Measurements from ENCODE around the gene SPECC1. TPM values are rescaled to one million over a fixed set of nuclear protein-coding genes. Genes with fewer than 3 reads are reported as not detected.
"Not testable (repeated sequence)": the region's sequence is repeated elsewhere in the genome, so short reads cannot be mapped to it uniquely, and the experiment has no call there.

The SPECC1 gene
- total RNA-seq, 1 donor from 2014 or later: 93.1 TPM

- no peaks in the 10 kb centered on the region for H3K4me1 ChIP-seq
- no peaks in the 10 kb centered on the region for H3K27me3 ChIP-seq
- no peak overlapping the region for H3K4me2 ChIP-seq
- H2AFZ ChIP-seq (replicated peaks): no peak overlapping the region
- no peaks in the 10 kb centered on the region for H3K36me3 ChIP-seq
- H3K27ac ChIP-seq: no peak overlapping the region
- no peak for DNase-seq (ENCODE audit: low spot score)
- no peaks in the 10 kb centered on the region for H3K79me2 ChIP-seq (ENCODE audit: low read depth)
- peaks cover 13% of the 10 kb centered on the region for H3K9me3 Mint-ChIP-seq
- no peaks in the 10 kb centered on the region for H3K9me3 ChIP-seq (ENCODE audit: low read depth)
- H3K9ac ChIP-seq: no peak overlapping the region
- no peak overlapping the region for H3K4me3 ChIP-seq
- H4K20me1 ChIP-seq (ENCODE audit: low read depth): no peaks in the 10 kb centered on the region
- peaks cover 32% of the 10 kb centered on the region for H3K4me1 Mint-ChIP-seq
- H3K36me3 Mint-ChIP-seq: peaks cover 41% of the 10 kb centered on the region
- no peak overlapping the region for H3K4me3 Mint-ChIP-seq
- TF ChIP-seq CTCF (IDR thresholded peaks at IDR 0.05) (no peak), EZH2phosphoT487 (IDR thresholded peaks at IDR 0.05) (no peak), EZH2 (IDR thresholded peaks at IDR 0.05) (no peak)
- H3K27me3 Mint-ChIP-seq (ENCODE audit: insufficient read depth, low read depth): no peaks in the 10 kb centered on the region
- H3K27ac Mint-ChIP-seq: peak overlapping the region; percentile 96
- H3F3A ChIP-seq (ENCODE audit: low read depth): no peaks in the 10 kb centered on the region
Measured at GRCh38 chr17:20260268-20260667, 251.1 kb downstream of the SPECC1 start.

GRCh38 chr17:20262226-20263114 lies 253.3 kb downstream of the SPECC1 start:
- Mint-ChIP-seq H3K27me3 (ENCODE audit: insufficient read depth, low read depth) (no peaks in the 10 kb centered on the region), H3K4me1 (peaks cover 35% of the 10 kb centered on the region), H3K27ac (peak overlapping the region; percentile 99), H3K9me3 (peaks cover 8% of the 10 kb centered on the region), H3K4me3 (no peak overlapping the region), H3K36me3 (peaks cover 46% of the 10 kb centered on the region)
- H3K4me2 ChIP-seq: no peak overlapping the region
- DNase-seq (ENCODE audit: low spot score): no peak
- no peaks in the 10 kb centered on the region for H3K27me3 ChIP-seq
- H3K4me1 ChIP-seq: no peaks in the 10 kb centered on the region
- H3K4me3 ChIP-seq: no peak overlapping the region
- H3K36me3 ChIP-seq: no peaks in the 10 kb centered on the region
- H3K9ac ChIP-seq: no peak overlapping the region
- no peak for TF ChIP-seq CTCF (IDR thresholded peaks at IDR 0.05)
- no peak for TF ChIP-seq EZH2phosphoT487 (IDR thresholded peaks at IDR 0.05)
- TF ChIP-seq EZH2 (IDR thresholded peaks at IDR 0.05): no peak
- no peaks in the 10 kb centered on the region for H3F3A ChIP-seq (ENCODE audit: low read depth)
- no peak overlapping the region for H3K27ac ChIP-seq
- H4K20me1 ChIP-seq (ENCODE audit: low read depth): no peaks in the 10 kb centered on the region
- H3K79me2 ChIP-seq (ENCODE audit: low read depth): no peaks in the 10 kb centered on the region
- no peaks in the 10 kb centered on the region for H3K9me3 ChIP-seq (ENCODE audit: low read depth)
- no peak overlapping the region for H2AFZ ChIP-seq (replicated peaks)

- H3K4me3 ChIP-seq; H3K27ac ChIP-seq; H3K4me2 ChIP-seq; H3K9ac ChIP-seq; H4K20me1 ChIP-seq (ENCODE audit: low read depth); DNase-seq (ENCODE audit: low spot score); H3K9me3 Mint-ChIP-seq; H3K4me1 ChIP-seq; H3K27me3 Mint-ChIP-seq (ENCODE audit: insufficient read depth, low read depth); H3K9me3 ChIP-seq (ENCODE audit: low read depth); H3K36me3 ChIP-seq; H3K27me3 ChIP-seq; H3K4me3 Mint-ChIP-seq; H3F3A ChIP-seq (ENCODE audit: low read depth); H3K79me2 ChIP-seq (ENCODE audit: low read depth); H2AFZ ChIP-seq (replicated peaks): not testable (repeated sequence)
- peak overlapping the region; percentile 99 for H3K27ac Mint-ChIP-seq
- H3K4me1 Mint-ChIP-seq: peaks cover 35% of the 10 kb centered on the region
- peaks cover 40% of the 10 kb centered on the region for H3K36me3 Mint-ChIP-seq
Measured at GRCh38 chr17:20263115-20263433, 253.9 kb downstream of the SPECC1 start.

- H3K36me3 Mint-ChIP-seq: peaks cover 35% of the 10 kb centered on the region
- H3K4me1 Mint-ChIP-seq: peaks cover 35% of the 10 kb centered on the region
Measured at GRCh38 chr17:20263595-20263994, 254.4 kb downstream of the SPECC1 start.

More at GRCh38 chr17:20263595-20263994, 254.4 kb downstream of the SPECC1 start:
- TF ChIP-seq EZH2 (IDR thresholded peaks at IDR 0.05) (no peak), CTCF (IDR thresholded peaks at IDR 0.05) (no peak), EZH2phosphoT487 (IDR thresholded peaks at IDR 0.05) (no peak)
- no peak overlapping the region for H3K4me3 Mint-ChIP-seq
- no peak overlapping the region for H3K9ac ChIP-seq
- H2AFZ ChIP-seq (replicated peaks): no peak overlapping the region
- H3K27ac Mint-ChIP-seq: peak overlapping the region; percentile 87
- no peaks in the 10 kb centered on the region for H4K20me1 ChIP-seq (ENCODE audit: low read depth)
- no peaks in the 10 kb centered on the region for H3K27me3 ChIP-seq
- peaks cover 3% of the 10 kb centered on the region for H3K9me3 Mint-ChIP-seq
- H3K9me3 ChIP-seq (ENCODE audit: low read depth): no peaks in the 10 kb centered on the region
- H3K27me3 Mint-ChIP-seq (ENCODE audit: insufficient read depth, low read depth): no peaks in the 10 kb centered on the region
- no peak overlapping the region for H3K4me2 ChIP-seq
- H3K27ac ChIP-seq: no peak overlapping the region
- H3K4me1 ChIP-seq: peaks cover 2% of the 10 kb centered on the region
- H3F3A ChIP-seq (ENCODE audit: low read depth): no peaks in the 10 kb centered on the region
- H3K79me2 ChIP-seq (ENCODE audit: low read depth): no peaks in the 10 kb centered on the region
- H3K36me3 ChIP-seq: no peaks in the 10 kb centered on the region
- no peak for DNase-seq (ENCODE audit: low spot score)
- H3K4me3 ChIP-seq: no peak overlapping the region
